H7 (cell line): ENCODE results near the gene GFOD1. TPM values are rescaled to one million over a fixed set of nuclear protein-coding genes. Genes with fewer than 3 reads are reported as not detected.
"Not testable (repeated sequence)": the region's sequence is repeated elsewhere in the genome, so short reads cannot be mapped to it uniquely, and the experiment has no call there.

Source experiments
- DNase-seq: peaks from one replicate; pipeline ENCODE4 v3.0.0; 2012
- H3K27me3 ChIP-seq: 2 replicates; pipeline ENCODE4 v1.6.0; 2011; ENCODE audit warnings: mild to moderate bottlenecking, low read length; ENCODE audit not compliant: control insufficient read depth, insufficient read depth
- H3K36me3 ChIP-seq: replicated peaks from 2 replicates; pipeline ENCODE4 v1.5.1; 2011; ENCODE audit warnings: low read length; ENCODE audit not compliant: control insufficient read depth, insufficient read depth
- H3K4me3 ChIP-seq: 2 replicates; pipeline ENCODE4 v1.5.1; 2011; ENCODE audit warnings: low read depth, mild to moderate bottlenecking, control low read depth, low read length, moderate library complexity; ENCODE audit not compliant: insufficient read depth
- total RNA-seq: library from RNA; depleted of rRNA; stranded (reverse); fragments of >200 nt; shearing (Covaris generic); gene quantifications from 2 replicates; pipeline ENCODE4 v1.2.3, GENCODE V29; 2014

The GFOD1 gene
- total RNA-seq, 1 experiment from 2014 or later, result 4.4 TPM

DNA sequence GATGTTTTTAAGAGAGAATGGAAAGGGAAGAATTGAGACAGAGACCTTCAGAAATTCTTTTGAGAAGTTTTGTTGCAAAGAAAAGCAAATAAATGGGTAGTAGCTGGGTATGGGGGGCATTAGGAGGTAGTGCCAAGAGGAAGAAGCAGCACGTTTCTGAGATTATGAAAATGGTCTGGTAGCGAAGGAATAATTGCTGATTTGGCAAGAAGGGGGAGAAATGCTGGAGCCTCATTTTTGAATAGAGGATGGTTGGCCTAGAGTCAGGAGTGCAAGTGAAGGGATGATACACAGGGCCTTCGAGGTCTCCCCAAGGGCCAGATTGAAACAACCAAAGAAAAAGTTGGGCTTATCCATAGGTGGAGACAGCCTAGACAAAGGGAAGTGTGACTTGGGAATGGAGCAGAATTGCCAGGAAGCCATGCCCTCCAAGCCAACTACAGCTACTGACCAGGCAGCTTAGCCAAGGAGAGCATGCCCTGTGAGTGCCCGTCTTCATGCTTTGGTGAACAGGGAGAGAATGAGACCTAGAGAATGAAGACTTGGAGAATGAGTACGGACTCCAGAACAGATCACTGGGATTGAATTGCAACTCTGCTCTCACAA, 144.9 kb downstream of the GFOD1 start:
- Histone ChIP-seq H3K4me3 (no peak overlapping the region), H3K27me3 (no peaks in the 10 kb centered on the region), H3K36me3 (no peaks in the 10 kb centered on the region)
- DNase-seq, result no peak

DNA sequence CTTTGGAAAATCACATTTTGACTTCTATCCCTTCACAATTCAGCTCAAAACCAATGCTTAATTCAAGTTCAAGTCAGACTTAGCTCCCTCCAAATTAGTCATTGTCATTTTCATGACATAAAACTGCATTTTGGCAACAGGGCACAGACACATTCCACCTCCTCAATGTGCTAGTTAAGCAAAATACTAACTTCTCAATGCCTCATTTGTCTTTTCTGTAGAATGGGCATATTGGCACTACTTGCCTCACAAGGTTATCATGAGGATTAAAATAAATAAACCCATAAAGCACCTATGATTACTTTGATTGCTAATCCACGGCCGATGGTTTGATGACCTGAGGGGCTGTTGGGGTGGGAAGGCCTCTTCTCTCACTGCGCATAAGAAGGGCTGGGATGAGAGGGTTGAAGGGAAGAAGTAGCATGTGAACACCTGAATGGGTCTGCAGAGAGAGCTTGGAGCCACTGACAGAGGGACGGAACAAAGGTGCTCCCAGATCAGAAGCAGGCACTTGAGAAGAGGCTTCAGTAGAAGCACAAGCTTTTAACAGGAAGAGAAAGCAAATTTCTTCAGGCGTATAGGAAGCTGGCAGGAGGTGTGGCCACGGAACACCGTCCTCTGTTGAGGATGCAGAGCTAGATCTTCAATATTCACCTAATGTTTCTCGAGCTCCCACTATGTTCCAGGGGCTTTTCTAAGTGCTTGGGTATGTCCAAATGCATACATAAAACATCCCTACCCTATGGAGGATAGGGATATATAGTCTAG, 147.4 kb downstream of the GFOD1 start:
- Histone ChIP-seq H3K36me3 (no peaks in the 10 kb centered on the region), H3K27me3 (no peaks in the 10 kb centered on the region), H3K4me3 (no peak overlapping the region)
- no peak for DNase-seq

DNA sequence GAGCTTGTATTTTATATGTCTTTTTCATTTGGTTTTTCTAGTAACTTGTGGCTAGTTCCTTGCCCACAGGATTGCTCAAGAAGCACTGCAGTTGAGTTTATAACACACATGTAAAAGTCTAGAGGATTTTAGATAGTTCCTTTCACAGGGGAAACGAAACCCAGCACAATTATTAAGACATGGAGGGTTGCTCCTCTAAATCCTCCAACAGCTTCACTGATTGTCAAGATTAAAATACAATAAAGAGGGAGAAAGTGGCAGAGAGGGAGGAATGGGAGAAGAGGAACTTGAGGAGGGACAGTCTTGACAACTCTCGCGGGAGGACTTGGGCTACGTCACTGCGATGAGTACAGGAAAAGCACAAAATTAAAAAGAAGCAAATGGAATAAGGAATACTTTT, 149.4 kb downstream of the GFOD1 start:
- H3K4me3 ChIP-seq, result no peak overlapping the region

DNA sequence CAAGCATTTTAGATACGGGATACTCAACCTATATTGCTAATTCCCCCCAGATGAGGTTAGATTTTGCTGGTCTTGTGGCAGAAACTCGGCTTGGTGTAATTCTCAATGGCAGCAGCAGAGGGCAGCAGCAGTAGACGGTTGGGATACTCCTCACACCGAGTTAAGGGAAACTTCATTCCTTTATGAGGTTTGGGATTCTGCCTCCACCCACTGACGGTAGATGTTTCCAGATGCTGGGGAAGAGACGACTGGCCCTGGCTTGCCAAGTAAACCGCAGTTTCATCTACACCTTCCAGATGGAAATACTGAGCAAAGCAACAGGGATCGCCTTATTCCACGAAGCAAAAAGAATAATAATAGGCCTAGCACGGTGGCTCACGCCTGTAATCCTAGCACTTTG, 150.8 kb downstream of the GFOD1 start:
- peak; percentile 79 for DNase-seq
- Histone ChIP-seq H3K36me3 (no peaks in the 10 kb centered on the region), H3K27me3 (no peaks in the 10 kb centered on the region), H3K4me3 (no peak overlapping the region)

More for the DNA sequence above, 149.4 kb downstream of the GFOD1 start:
- Histone ChIP-seq H3K27me3 (no peaks in the 10 kb centered on the region), H3K36me3 (no peaks in the 10 kb centered on the region)
- DNase-seq, result no peak

DNA sequence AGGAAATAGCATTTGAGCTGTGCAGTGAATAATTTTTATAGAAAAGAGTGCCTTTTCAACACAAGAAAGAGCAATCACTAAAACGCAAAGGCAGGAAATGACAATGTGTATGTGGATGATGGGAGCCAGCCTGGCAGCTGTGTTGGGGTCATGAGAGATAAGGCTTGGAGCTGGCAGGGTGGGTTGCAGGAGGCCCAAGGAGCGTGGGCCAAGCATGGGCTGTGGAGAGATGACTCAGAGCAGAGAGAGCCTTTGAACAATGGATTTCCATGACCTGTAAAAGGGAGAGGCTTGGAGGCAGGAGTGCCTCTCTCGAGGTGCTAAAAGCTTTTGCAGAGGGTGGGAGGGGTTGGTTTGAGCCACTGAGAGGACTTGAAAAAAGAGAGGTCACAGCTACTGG, 152.4 kb downstream of the GFOD1 start:
- DNase-seq, result no peak
- Histone ChIP-seq H3K4me3 (no peak overlapping the region), H3K36me3 (no peaks in the 10 kb centered on the region), H3K27me3 (no peaks in the 10 kb centered on the region)

DNA sequence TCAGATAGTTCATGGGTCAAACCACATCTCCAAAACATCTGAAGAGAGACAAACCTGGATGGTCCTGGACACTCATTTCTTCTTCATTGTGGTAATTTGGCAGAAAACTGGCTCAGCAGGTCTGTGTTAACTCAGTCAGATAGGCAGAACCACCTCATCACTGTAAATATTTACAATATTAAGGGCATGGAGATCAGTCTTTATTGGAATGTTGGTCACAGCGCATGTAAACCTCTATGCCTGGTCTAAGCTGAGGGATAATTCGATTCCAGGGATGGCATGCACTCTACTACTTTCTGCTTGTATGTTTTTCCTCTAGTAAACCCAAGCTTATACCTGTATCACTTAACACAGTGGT, 155.1 kb downstream of the GFOD1 start:
- H3K4me3 ChIP-seq, result no peak overlapping the region
- no peaks in the 10 kb centered on the region for H3K27me3 ChIP-seq
- no peaks in the 10 kb centered on the region for H3K36me3 ChIP-seq
- DNase-seq, result no peak

DNA sequence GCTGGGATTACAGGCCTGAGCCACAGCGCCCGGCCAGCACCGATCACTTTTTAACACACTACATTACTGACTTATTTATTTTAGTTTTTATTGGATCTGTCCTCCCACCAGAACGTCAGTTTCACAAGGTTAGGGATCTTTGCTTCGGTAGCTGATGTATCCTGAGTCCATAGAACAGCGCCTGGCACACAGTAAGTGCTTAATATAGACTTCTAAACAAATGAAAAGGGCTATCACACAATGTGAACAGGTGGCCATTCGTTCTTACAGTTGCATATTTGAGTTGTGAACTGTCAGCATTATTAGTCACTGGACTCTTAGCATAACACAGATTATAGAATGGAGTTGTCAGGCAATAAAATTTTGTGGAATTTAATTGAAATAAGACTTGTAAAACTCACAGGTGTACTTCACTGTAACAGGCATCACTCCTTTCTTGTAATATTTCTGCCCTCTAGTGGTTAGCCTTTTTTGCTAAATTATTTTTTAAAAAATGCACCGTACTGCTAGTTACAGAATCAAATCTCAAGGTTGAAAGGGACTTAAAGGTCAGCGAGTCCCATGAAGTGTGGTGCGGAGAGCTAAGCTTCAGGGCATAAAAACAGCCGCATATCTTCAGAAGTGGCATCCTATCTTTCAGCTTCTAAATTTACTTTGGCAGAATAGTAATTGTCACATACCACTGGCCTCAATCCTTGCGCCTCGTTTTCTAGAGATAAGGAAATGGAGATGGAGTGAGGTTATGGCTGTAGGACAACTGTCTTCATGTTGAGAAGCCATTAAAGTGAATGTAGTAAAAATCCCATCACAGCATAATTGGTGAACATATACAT, 155.7 kb downstream of the GFOD1 start:
- Histone ChIP-seq H3K36me3 (no peaks in the 10 kb centered on the region), H3K27me3 (no peaks in the 10 kb centered on the region), H3K4me3 (no peak overlapping the region)
- DNase-seq, result peak; percentile 25

DNA sequence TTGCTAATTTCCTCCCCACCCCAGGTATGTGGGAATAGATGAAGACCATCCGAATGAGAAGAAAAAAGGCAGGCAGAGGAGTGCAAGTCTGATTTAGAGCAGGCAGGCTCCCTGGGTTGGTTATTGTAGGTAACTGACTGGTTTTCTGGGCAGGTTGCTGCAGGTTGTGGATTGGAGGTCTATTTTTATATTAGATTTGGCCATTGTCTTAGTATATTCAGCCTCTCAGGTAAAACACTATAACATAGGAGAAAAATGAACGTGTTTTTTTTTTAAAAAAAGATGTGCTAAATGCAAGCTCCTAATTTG, 158.6 kb downstream of the GFOD1 start:
- DNase-seq, result no peak
- peak overlapping the region; percentile 82 for H3K4me3 ChIP-seq
- H3K36me3 ChIP-seq, result peaks cover 5% of the 10 kb centered on the region; the same call in 1 of the 2 replicates
- no peaks in the 10 kb centered on the region for H3K27me3 ChIP-seq

DNA sequence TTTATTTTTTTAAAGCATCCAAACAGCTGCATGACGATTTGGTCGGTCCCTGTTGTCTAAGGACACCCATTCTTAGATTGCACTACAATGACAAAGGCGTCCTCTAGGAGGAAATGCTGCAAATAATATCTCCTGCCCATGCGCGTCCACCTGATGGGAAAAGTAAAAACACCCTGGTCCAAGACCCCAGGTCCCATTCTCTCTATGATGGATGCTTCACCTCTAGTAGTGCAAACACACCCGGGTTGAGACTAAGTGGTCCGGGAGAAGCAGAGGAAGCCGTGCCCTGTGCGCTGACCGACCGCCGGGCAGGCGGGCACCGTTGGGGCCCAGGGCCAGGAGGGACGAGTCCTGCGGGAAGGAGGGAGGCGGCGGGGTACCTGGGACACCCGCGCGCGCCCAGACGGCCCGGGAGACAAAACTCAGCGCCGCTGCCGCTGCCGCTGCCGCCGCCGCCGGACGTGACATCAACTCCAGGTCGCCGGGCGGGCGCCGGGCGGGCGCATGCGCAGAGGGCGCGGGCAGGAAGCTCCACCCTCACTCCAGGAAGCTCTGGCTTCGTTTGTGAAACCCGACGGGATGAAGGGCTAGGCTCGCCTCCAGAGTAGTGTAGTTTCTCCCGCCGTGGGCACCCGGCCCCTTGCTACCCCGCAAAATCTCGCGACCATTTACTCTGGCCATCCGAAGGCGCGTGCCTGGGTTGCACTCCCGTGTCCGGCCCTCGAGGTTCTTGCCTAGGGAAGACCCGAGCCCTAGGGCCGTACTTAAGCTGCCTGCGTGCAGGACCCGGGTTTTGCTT, 159.1 kb downstream of the GFOD1 start, which contains the start of gene TBC1D7:
TSS of gene TBC1D7 (minus strand) at position 462 of the 799 bp plus-strand sequence. CDS start 1,639 bp downstream, outside the sequence.
- Histone ChIP-seq H3K4me3 (peak within 1 kb of the TSS; percentile 82), H3K36me3 (peaks cover 8% of the 10 kb centered on the region), H3K27me3 (no peaks in the 10 kb centered on the region)
- peak; percentile 97 for DNase-seq

DNA sequence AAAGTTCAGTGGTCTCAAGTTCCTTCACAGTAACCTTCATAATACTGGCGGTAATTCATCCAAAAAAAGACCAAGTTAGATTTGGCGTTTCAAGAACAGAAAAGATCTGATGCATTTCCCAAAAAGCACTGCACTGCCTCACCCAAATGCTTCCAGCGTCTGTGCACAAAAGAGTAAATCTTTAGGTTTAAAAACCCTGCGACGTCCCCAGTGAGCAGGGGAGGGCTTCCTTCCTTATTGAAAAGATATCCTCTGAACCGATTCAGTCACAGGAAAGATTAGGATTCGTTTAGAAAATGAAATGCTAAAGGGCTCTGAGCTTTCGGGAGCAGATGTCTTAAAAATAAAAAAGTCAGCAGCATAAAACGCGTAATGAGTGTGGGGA, 159.7 kb downstream of the GFOD1 start:
- Histone ChIP-seq H3K4me3 (peak overlapping the region; percentile 82), H3K27me3 (no peaks in the 10 kb centered on the region), H3K36me3 (peaks cover 8% of the 10 kb centered on the region)
- peak; percentile 28 for DNase-seq

DNA sequence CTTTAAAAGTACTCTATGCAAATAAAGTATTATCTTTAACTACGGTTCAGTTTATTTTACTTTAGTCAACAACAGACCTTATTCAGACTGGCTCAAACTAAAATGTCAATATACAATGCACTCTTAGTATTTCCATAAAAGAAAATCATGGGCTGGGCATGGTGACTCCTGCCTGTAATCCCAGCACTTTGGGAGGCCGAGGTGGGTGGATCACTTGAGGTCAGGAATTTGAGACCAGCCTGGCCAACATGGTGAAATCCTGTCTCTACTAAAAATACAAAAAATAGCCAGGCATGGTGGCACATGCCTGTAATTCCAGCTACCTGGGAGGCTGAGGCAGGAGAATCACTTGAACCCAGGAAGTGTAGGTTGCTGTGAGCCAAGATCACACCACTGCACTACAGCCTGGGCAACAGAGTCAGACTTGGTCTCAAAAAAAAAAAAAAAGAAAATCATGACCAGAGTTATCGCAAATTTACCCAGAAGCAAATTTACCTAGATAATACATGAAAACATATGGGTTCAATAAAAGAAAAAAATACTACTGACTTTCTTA, 161.3 kb downstream of the GFOD1 start:
- H3K36me3 ChIP-seq, H3K4me3 ChIP-seq, DNase-seq, H3K27me3 ChIP-seq: not testable (repeated sequence)

DNA sequence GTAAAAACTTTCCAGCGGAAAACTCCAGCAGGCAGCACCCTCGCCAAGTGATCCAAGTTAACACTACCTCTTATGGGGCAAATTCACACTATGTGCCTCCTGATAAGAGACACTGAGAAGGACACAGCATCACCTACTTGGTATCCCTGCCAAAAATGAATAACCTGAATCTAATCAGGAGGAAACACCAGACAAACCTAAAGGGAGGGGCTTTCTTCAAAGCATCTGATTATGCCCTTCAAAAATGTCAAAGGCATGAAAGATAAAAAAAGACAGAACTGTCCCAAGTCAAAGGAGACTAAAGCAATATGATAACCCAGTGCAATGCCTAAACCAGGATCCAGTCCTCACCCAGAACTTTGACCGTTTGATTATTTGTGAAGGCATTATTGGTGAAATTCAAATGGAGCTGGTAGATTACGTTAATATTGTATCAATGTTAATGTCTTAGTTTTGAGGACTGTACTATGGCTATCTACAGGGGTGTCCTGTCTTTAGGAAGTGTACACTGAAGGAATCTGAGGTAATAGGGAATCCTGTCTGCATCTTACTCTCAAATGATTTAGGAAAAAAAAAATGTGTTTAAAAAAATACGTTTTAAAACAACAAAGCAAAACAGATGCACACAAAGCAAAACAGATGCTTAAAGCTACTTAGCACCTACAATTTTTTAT, 167.4 kb downstream of the GFOD1 start:
- Histone ChIP-seq H3K36me3 (peaks cover 28% of the 10 kb centered on the region), H3K4me3 (no peak overlapping the region), H3K27me3 (no peaks in the 10 kb centered on the region)
- no peak for DNase-seq

DNA sequence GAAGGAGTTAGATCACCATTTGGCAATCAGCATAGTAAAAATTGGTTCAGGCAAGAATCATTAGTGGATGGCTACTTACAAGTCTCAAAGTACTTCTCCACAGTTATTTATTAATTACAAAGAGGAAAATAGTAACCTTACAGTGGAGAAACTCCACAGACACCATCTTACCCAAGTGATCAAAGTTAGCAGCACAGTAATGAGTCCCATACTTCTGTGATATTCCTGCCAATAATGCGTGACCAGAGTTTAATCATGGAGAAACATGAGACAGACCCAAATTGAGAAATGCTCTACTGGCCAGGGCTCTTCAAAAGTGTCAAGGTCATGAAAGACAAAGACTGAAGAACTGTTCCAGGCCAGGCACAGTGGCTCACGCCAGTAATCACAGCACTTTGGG, 168.6 kb downstream of the GFOD1 start:
- H3K27me3 ChIP-seq, result no peaks in the 10 kb centered on the region
- H3K4me3 ChIP-seq, result no peak overlapping the region
- H3K36me3 ChIP-seq, result peaks cover 25% of the 10 kb centered on the region
- DNase-seq, result no peak

DNA sequence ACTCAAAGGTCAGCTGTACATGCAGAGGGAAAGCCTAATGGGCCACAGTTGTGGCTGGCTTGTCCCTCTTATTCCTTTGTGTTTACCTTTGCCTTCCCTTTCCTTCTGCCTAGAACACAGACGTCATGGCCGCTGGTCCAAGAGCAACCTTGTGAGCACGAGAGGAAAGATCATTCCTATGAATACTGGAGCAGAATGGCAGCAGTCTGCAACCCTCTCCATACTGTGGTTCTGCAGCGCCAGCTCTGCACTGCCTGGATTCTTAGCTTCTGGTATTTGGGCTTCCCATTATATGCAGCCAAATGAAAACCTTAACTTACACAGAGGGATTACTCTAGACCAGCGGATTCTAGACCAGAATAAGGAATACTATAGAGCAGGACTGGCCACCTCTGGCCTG, 171.5 kb downstream of the GFOD1 start:
- no peak overlapping the region for H3K4me3 ChIP-seq
- peaks cover 23% of the 10 kb centered on the region for H3K36me3 ChIP-seq
- H3K27me3 ChIP-seq, result no peaks in the 10 kb centered on the region
- no peak for DNase-seq
